HCT116 (cell line): Measurements from ENCODE around the gene EIF5B. TPM values are rescaled to one million over a fixed set of nuclear protein-coding genes. Genes with fewer than 3 reads are reported as not detected.

Experiments used
- ATAC-seq: fragments of 200-7000 bp; cut with Tn5 transposase; 2 replicates; pipeline ENCODE4 v1.9.1; 2020; ENCODE audit warnings: mild to moderate bottlenecking, moderate library complexity
- BruUV-seq: library from RNA; stranded (reverse); fragments of 400-500 nt; replicated peaks from 2 replicates; lab custom pipeline; 2021; lab: Mats Ljungman, UMichigan
- CTCF ChIA-PET: fragments of 300-600 bp; sonication (Branson Sonifier 250); formaldehyde crosslinking; loops from one replicate; lab custom pipeline; 2021; ENCODE audit warnings: antibody characterized with exemption; lab: Charles Lee
- POLR2A ChIA-PET: fragments of 300-600, 350-600 bp; sonication (Branson Sonifier 250); formaldehyde crosslinking; loops from one replicate; lab custom pipeline; 2021; ENCODE audit warnings: antibody characterized with exemption; lab: Charles Lee
- RAD21 ChIA-PET, 2 experiments: fragments of 300-600 bp; sonication (Branson Sonifier 250); formaldehyde crosslinking; loops; one replicate each; lab custom pipeline; 2023; ENCODE audit warnings: low total read pairs in 2 of 2; ENCODE audit not compliant: uncharacterized antibody in 2 of 2, unreplicated experiment in 2 of 2, low non-redundant PET in 1 of 2; lab: Charles Lee
- DNase-seq: peaks from one replicate; pipeline ENCODE4 v3.0.0-alpha.2; 2010; ENCODE audit warnings: low read depth, low spot score
- H2AFZ ChIP-seq: fragments of 200-600 bp; shearing (Covaris generic), sonication (generic); 2 replicates; pipeline ENCODE4 v1.6.1; 2017; ENCODE audit warnings: low read depth, mixed run types, mixed read lengths, antibody characterized with exemption, low read length; ENCODE audit not compliant: poor library complexity, severe bottlenecking
- H3K27ac ChIP-seq: 2 replicates; pipeline ENCODE4 v1.5.1; 2012; ENCODE audit warnings: low read depth, low read length
- H3K27me3 ChIP-seq: fragments of 200-600 bp; sonication (generic); 2 replicates; pipeline ENCODE4 v1.6.1; 2016; ENCODE audit warnings: mixed run types, low read length, mixed read lengths; ENCODE audit not compliant: insufficient read depth
- H3K36me3 ChIP-seq, 2 experiments: fragments of 200-500 bp in 1 of 2; fragments of 200-600 bp in 1 of 2; sonication (Bioruptor generic) in 1 of 2; sonication (generic) in 1 of 2; 2 replicates each; pipeline versions ENCODE4 v1.5.1 to v1.6.1; 2014 to 2016; ENCODE audit warnings: low read length in 2 of 2, inconsistent platforms in 1 of 2, mixed read lengths in 1 of 2, mixed run types in 1 of 2; ENCODE audit not compliant: insufficient read depth in 2 of 2, control insufficient read depth in 1 of 2
- H3K4me1 ChIP-seq, 2 experiments: fragments of 200-600 bp in 1 of 2; sonication (generic) in 1 of 2; 2 replicates each; pipeline versions ENCODE4 v1.5.1 to v1.6.1; 2012 to 2017; ENCODE audit warnings: low read length in 2 of 2, inconsistent platforms in 1 of 2, mild to moderate bottlenecking in 1 of 2, mixed read lengths in 1 of 2, mixed run types in 1 of 2, moderate library complexity in 1 of 2; ENCODE audit not compliant: insufficient read depth in 2 of 2, control insufficient read depth in 1 of 2
- H3K4me2 ChIP-seq: fragments of 200-600 bp; sonication (generic); 2 replicates; pipeline ENCODE4 v1.6.1; 2017; ENCODE audit warnings: mixed run types, low read length, mixed read lengths
- H3K4me3 ChIP-seq, 2 experiments: fragments of 200-600 bp in 1 of 2; sonication (generic) in 1 of 2; replicated peaks in 1 of 2; 2 replicates each; pipeline ENCODE4 v1.5.1; 2011 to 2016; ENCODE audit warnings: low read length in 2 of 2, control low read depth in 1 of 2, low read depth in 1 of 2, mild to moderate bottlenecking in 1 of 2, mixed read lengths in 1 of 2, mixed run types in 1 of 2
- H3K79me2 ChIP-seq: fragments of 200-600 bp; sonication (generic); 2 replicates; pipeline ENCODE4 v1.6.1; 2017; ENCODE audit warnings: mild to moderate bottlenecking, mixed run types, low read length, moderate library complexity, mixed read lengths; ENCODE audit not compliant: insufficient read depth
- H3K9ac ChIP-seq: fragments of 200-600 bp; sonication (generic); 2 replicates; pipeline ENCODE4 v1.6.1; 2016; ENCODE audit warnings: low read length, mixed read lengths
- H3K9me2 ChIP-seq: fragments of 200-600 bp; sonication (generic), shearing (Covaris generic); 2 replicates; pipeline ENCODE4 v1.6.1; 2017; ENCODE audit warnings: mixed run types, mild to moderate bottlenecking, moderate library complexity; ENCODE audit not compliant: insufficient read depth
- H3K9me3 ChIP-seq, 2 experiments: fragments of 200-500 bp in 1 of 2; fragments of 200-600 bp in 1 of 2; sonication (Bioruptor generic) in 1 of 2; sonication (generic) in 1 of 2; 2 replicates each; pipeline ENCODE4 v1.6.1; 2014 to 2017; ENCODE audit warnings: low read length in 2 of 2, mixed read lengths in 2 of 2, inconsistent platforms in 1 of 2, low read depth in 1 of 2, mild to moderate bottlenecking in 1 of 2, mixed run types in 1 of 2, moderate library complexity in 1 of 2; ENCODE audit not compliant: control insufficient read depth in 1 of 2, insufficient read depth in 1 of 2
- H4K20me1 ChIP-seq: fragments of 200-600 bp; sonication (generic), shearing (Covaris generic); 2 replicates; pipeline ENCODE4 v1.6.1; 2017; ENCODE audit warnings: mixed run types, mild to moderate bottlenecking, moderate library complexity; ENCODE audit not compliant: insufficient read depth
- ATF3 ChIP-seq: IDR thresholded peaks from 2 replicates; pipeline ENCODE4 v1.6.1; 2012
- CBX3 ChIP-seq: IDR thresholded peaks from 2 replicates; pipeline ENCODE4 v1.6.1; 2012; ENCODE audit warnings: low read depth
- POLR2A ChIP-seq: IDR thresholded peaks from 2 replicates; pipeline ENCODE4 v1.7.0; 2011; ENCODE audit warnings: borderline replicate concordance; ENCODE audit not compliant: insufficient read depth, insufficient read length; ENCODE audit errors: extremely low read depth
- POLR2AphosphoS5 ChIP-seq: IDR thresholded peaks from 2 replicates; pipeline ENCODE4 v1.6.1; 2011; ENCODE audit warnings: mild to moderate bottlenecking, low read depth, low read length, moderate library complexity
- SIN3A ChIP-seq: IDR thresholded peaks from 2 replicates; pipeline ENCODE4 v1.6.1; 2012; ENCODE audit warnings: low read depth
- TCF7L2 ChIP-seq: IDR thresholded peaks from 2 replicates; pipeline ENCODE4 v1.7.0; 2011; ENCODE audit warnings: borderline replicate concordance, inconsistent platforms; ENCODE audit not compliant: insufficient read depth, insufficient read length; ENCODE audit errors: extremely low read depth
- YY1 ChIP-seq: IDR thresholded peaks from 2 replicates; pipeline ENCODE4 v1.6.1; 2011; ENCODE audit warnings: low read length, low read depth, moderate library complexity, mild to moderate bottlenecking; ENCODE audit not compliant: insufficient replicate concordance; ENCODE audit errors: extremely low read depth
- intact Hi-C: fragments of 100-400 bp; cut with micrococcal nuclease; formaldehyde crosslinking; loops from 2 replicates; pipeline ENCODE4 v1.10.0; 2022
- total RNA-seq: library from RNA; stranded (reverse); gene quantifications from one replicate; pipeline ENCODE4 v1.2.1, GENCODE V29; 2021; ENCODE audit not compliant: unreplicated experiment

The EIF5B gene
- total RNA-seq, 1 experiment from 2014 or later: 65.9 TPM

- Histone ChIP-seq H3K9me3 (no peaks in the 10 kb centered on the region), H3K9me2 (no peaks in the 10 kb centered on the region), H4K20me1 (0 out of 2 replicates have a peak, but pooled peaks cover 5% of the 10 kb centered on the region), H3K79me2 (peaks cover 50% of the 10 kb centered on the region), H2AFZ (no peak overlapping the region), H3K36me3 (peaks cover 3 to 10% of the 10 kb centered on the region in 2 experiments; a peak in 2 of 4 replicates), H3K9ac (no peak overlapping the region), H3K27me3 (no peaks in the 10 kb centered on the region), H3K4me3 (no peak overlapping the region), H3K27ac (no peak overlapping the region), H3K4me2 (no peak overlapping the region), H3K4me1 (peaks cover 0 to 6% of the 10 kb centered on the region in 2 experiments; a peak in 1 of 4 replicates)
- intact Hi-C loops: no loop called here
- TF ChIP-seq POLR2AphosphoS5 (no peak), ATF3 (no peak), POLR2A (no peak), YY1 (no peak)
- ChIA-PET POLR2A (no interaction called here), RAD21 (no interaction called here), CTCF (no interaction called here)
- no peak for ATAC-seq
- no peak for DNase-seq
- BruUV-seq: no TSS peak
Measured at GRCh38 chr2:99444222-99444621, 107.0 kb downstream of the EIF5B start.

GRCh38 chr2:99445065-99445464, 107.9 kb downstream of the EIF5B start:
- ChIA-PET POLR2A (no interaction called here), RAD21 (no interaction called here), CTCF (no interaction called here)
- no peak for ATAC-seq
- Histone ChIP-seq H3K27ac (no peak overlapping the region), H3K4me3 (no peak overlapping the region), H3K79me2 (peaks cover 57% of the 10 kb centered on the region), H3K27me3 (no peaks in the 10 kb centered on the region), H3K4me1 (peaks cover 0 to 6% of the 10 kb centered on the region in 2 experiments; a peak in 1 of 4 replicates), H3K4me2 (no peak overlapping the region), H4K20me1 (0 out of 2 replicates have a peak, but pooled peaks cover 5% of the 10 kb centered on the region), H3K9me2 (no peaks in the 10 kb centered on the region), H3K36me3 (peaks cover 4 to 6% of the 10 kb centered on the region in 2 experiments; a peak in 1 of 4 replicates), H3K9me3 (no peaks in the 10 kb centered on the region), H3K9ac (no peak overlapping the region), H2AFZ (no peak overlapping the region)
- BruUV-seq: no TSS peak
- intact Hi-C loops: no loop called here
- no peak for TF ChIP-seq SIN3A
- no peak for TF ChIP-seq TCF7L2
- no peak for TF ChIP-seq CBX3
- TF ChIP-seq ATF3: no peak
- DNase-seq: no peak
